Spinal cord (tissue), 10 donors: Measurements from ENCODE around the gene TTLL7. TPM values are rescaled to one million over a fixed set of nuclear protein-coding genes. Genes with fewer than 3 reads are reported as not detected.
A peak's percentile ranks its signal among the peaks of the same experiment; 100 is the strongest.

Experiments used
- DNase-seq, 6 donors: peaks; one replicate each; pipeline versions ENCODE4 v3.0.0 to v3.0.0-alpha.2; 2013 to 2015; ENCODE audit warnings: low spot score in 6 of 6, low read depth in 4 of 6
- H3K27ac ChIP-seq: one replicate; pipeline ENCODE4 v1.5.1; 2013; ENCODE audit warnings: low read depth, low read length, control low read depth
- H3K27me3 ChIP-seq: one replicate; pipeline ENCODE4 v1.6.1; 2013; ENCODE audit warnings: low read length; ENCODE audit not compliant: control insufficient read depth, insufficient read depth
- H3K36me3 ChIP-seq: one replicate; pipeline ENCODE4 v1.6.1; 2013; ENCODE audit warnings: low read length; ENCODE audit not compliant: control insufficient read depth, insufficient read depth
- H3K4me1 ChIP-seq: one replicate; pipeline ENCODE4 v1.6.1; 2013; ENCODE audit warnings: low read length; ENCODE audit not compliant: control insufficient read depth, insufficient read depth
- H3K4me3 ChIP-seq: one replicate; pipeline ENCODE4 v1.5.1; 2013; ENCODE audit warnings: low read depth, low read length, control low read depth
- H3K9me3 ChIP-seq: one replicate; pipeline ENCODE4 v1.6.1; 2013; ENCODE audit warnings: low read length; ENCODE audit not compliant: control insufficient read depth, insufficient read depth
- WGBS: methylation state at CpG from one replicate; pipeline ENCODE4 v1.1.5; 2013; ENCODE audit warnings: missing lambda C conversion rate; ENCODE audit not compliant: insufficient coverage; 5-methylcytosine and 5-hydroxymethylcytosine counted together
- polyA plus RNA-seq, 2 donors: library from polyadenylated mRNA; unstranded; fragments of 120-200 nt; gene quantifications; one replicate each; pipeline ENCODE4 v1.2.1, GENCODE V29; 2013; ENCODE audit not compliant: insufficient read length in 2 of 2
- total RNA-seq, 2 donors: library from RNA; depleted of rRNA in 1 of 2; stranded (reverse); fragments of 120-200 nt in 1 of 2; fragments of >200 nt in 1 of 2; gene quantifications; one replicate each; pipeline versions ENCODE4 v1.2.3 to v1.2.4, GENCODE V29; 2013 to 2014
- donor health status: healthy.

The TTLL7 gene
- total and polyA plus RNA-seq, 4 donors: 29.0 to 94.0 (median 38.1) TPM

- no peaks in the 10 kb centered on the region for H3K9me3 ChIP-seq
- H3K27me3 ChIP-seq: no peaks in the 10 kb centered on the region
- H3K4me1 ChIP-seq: no peaks in the 10 kb centered on the region
- H3K27ac ChIP-seq: no peak overlapping the region
- H3K36me3 ChIP-seq: no peaks in the 10 kb centered on the region
- no peak overlapping the region for H3K4me3 ChIP-seq
- DNase-seq: no peak
Observed at GRCh38 chr1:83909687-83910086, 89.2 kb downstream of the TTLL7 start.

DNA sequence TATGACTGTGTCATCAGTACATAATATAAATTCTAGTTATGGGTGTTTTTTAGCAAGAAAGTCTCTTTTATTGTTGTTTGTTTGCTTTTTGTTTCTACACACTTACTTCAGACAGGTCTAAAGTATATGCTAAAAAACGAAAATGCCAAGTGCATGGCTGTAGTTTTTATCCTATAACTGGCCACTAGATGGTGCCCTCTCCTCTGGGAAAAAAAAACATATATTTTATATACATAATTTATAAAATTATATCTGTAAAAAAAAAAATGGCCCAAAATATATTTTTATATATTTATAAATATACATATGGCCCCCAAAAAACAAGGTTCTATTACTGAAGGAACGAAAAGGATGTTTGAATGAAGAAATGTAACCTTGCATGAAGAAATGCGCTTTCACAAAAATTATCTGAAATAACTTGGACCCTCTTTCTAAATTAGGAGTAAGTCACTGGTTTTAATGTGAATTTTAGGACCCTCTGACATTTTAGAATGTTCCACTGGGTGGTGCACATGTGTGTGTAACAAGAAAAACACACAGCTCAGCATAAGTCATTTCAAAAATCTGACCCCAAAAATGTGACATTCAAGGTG is 93.5 kb downstream of the TTLL7 start:
- no CpG with 5 or more reads among the region's 3 CpGs for WGBS
- Histone ChIP-seq H3K36me3 (peaks cover 2% of the 10 kb centered on the region), H3K4me1 (no peaks in the 10 kb centered on the region), H3K27ac (no peak overlapping the region), H3K4me3 (no peak overlapping the region), H3K27me3 (no peaks in the 10 kb centered on the region), H3K9me3 (no peaks in the 10 kb centered on the region)
- DNase-seq: peak in 5 of 6 donors; percentile 2 to 78 (median 28)

DNA sequence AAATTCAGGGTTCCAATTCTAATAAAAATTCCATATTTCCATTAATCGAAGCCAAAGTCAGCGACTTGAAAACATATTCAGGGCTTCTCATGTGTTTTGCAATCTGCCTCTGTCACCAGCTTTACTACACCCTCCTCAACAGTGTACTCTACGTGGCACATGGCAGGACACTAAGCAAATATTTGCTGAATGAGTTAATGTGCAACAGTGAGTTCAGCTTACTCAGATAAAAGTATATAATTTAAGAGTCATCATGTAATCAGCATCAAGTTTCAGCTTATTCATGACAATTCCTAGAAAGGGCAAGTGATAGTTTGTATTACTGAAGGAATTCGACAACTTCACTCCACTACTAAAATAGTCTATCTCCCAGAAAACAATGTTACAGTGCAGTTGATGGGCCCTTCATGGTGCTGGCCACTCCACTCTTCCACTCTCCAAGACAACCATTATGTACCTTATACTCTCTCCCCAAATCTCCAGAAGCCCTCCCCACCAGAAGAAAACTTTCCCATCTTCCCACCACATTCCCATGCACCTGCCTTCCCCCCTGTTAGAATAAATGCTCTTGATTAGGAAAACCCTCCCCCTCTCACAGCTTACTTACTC is 97.3 kb downstream of the TTLL7 start:
- WGBS: 100% methylated on average over 1 of the region's 4 CpGs
- no peak overlapping the region for H3K4me3 ChIP-seq
- DNase-seq: no peak
- H3K36me3 ChIP-seq: peaks cover 2% of the 10 kb centered on the region
- no peaks in the 10 kb centered on the region for H3K9me3 ChIP-seq
- H3K27me3 ChIP-seq: no peaks in the 10 kb centered on the region
- no peaks in the 10 kb centered on the region for H3K4me1 ChIP-seq
- H3K27ac ChIP-seq: no peak overlapping the region

- H3K27me3 ChIP-seq: no peaks in the 10 kb centered on the region
- H3K4me1 ChIP-seq: no peaks in the 10 kb centered on the region
- WGBS: no CpG with 5 or more reads among the region's 3 CpGs
Observed at GRCh38 chr1:83900524-83900923, 98.4 kb downstream of the TTLL7 start.

GRCh38 chr1:83897516-83897915 is 101.4 kb downstream of the TTLL7 start:
- no peak for DNase-seq
- H3K4me3 ChIP-seq: no peak overlapping the region
- no peaks in the 10 kb centered on the region for H3K9me3 ChIP-seq
- no peaks in the 10 kb centered on the region for H3K4me1 ChIP-seq
- no peak overlapping the region for H3K27ac ChIP-seq
- no peaks in the 10 kb centered on the region for H3K36me3 ChIP-seq
- no peaks in the 10 kb centered on the region for H3K27me3 ChIP-seq
- whole genome bisulfite sequencing: 74% methylated on average over 2 of the region's 2 CpGs

More at GRCh38 chr1:83900524-83900923, 98.4 kb downstream of the TTLL7 start:
- no peak for DNase-seq
- H3K9me3 ChIP-seq: no peaks in the 10 kb centered on the region
- peaks cover 2% of the 10 kb centered on the region for H3K36me3 ChIP-seq
- H3K4me3 ChIP-seq: no peak overlapping the region
- H3K27ac ChIP-seq: no peak overlapping the region

- no peaks in the 10 kb centered on the region for H3K36me3 ChIP-seq
- H3K9me3 ChIP-seq: no peaks in the 10 kb centered on the region
- WGBS: no CpG with 5 or more reads among the region's 6 CpGs
- no peak overlapping the region for H3K4me3 ChIP-seq
- H3K27me3 ChIP-seq: no peaks in the 10 kb centered on the region
- no peak overlapping the region for H3K27ac ChIP-seq
- peak in 3 of 6 donors; percentile 4 to 75 (median 46) for DNase-seq
- H3K4me1 ChIP-seq: no peaks in the 10 kb centered on the region
Observed at GRCh38 chr1:83896299-83896698, 102.6 kb downstream of the TTLL7 start.

DNA sequence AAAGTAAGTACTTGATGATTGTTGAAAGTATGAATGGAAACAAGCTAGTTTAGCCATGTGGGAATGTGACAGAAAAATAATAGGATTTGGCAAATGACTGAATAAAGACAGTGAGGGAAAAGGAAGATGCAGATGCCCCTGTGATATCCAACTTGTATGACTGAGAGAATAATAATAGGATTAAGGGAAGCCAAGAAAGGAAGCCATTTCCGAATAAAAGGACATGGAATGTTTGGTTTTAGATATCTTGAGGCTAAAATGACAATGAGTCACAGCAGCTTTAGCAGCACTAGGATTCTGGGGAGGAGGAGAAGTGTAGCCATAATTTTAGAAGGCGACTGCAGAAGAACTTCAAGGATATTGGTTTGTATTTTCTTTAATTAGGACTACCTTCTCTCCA is 109.2 kb downstream of the TTLL7 start:
- H3K36me3 ChIP-seq: no peaks in the 10 kb centered on the region
- no peak overlapping the region for H3K27ac ChIP-seq
- no peak for DNase-seq
- H3K9me3 ChIP-seq: no peaks in the 10 kb centered on the region
- no peaks in the 10 kb centered on the region for H3K4me1 ChIP-seq
- 100% methylated on average over 1 of the region's 2 CpGs for whole genome bisulfite sequencing
- H3K27me3 ChIP-seq: no peaks in the 10 kb centered on the region
- H3K4me3 ChIP-seq: no peak overlapping the region

GRCh38 chr1:83887483-83887882 is 111.4 kb downstream of the TTLL7 start:
- Histone ChIP-seq H3K4me3 (no peak overlapping the region), H3K4me1 (no peaks in the 10 kb centered on the region), H3K27me3 (no peaks in the 10 kb centered on the region), H3K36me3 (peaks cover 3% of the 10 kb centered on the region), H3K27ac (no peak overlapping the region), H3K9me3 (no peaks in the 10 kb centered on the region)
- DNase-seq: no peak
- WGBS: no CpG with 5 or more reads among the region's 3 CpGs

DNA sequence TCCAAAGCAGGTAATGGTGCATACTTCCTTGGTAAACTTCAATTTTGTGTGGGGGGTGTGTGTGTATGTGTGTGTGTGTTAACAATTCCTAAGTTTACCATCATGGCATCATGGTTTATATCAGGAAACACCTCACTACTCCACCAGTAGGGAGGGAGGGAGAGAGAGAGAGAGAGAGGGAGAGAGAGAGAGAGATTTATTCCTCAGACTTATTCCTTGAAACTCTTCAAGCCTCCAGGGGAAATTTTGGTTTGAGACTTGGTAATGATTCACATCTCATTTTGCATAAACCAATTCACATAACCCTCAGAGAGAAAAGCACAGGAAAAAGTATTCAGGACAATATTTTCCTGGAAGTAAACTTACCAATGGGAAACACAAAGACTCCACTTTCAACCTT is 115.0 kb downstream of the TTLL7 start:
- DNase-seq: no peak
- Histone ChIP-seq H3K9me3 (no peaks in the 10 kb centered on the region), H3K4me1 (no peaks in the 10 kb centered on the region), H3K4me3 (no peak overlapping the region), H3K36me3 (peaks cover 3% of the 10 kb centered on the region), H3K27me3 (no peaks in the 10 kb centered on the region), H3K27ac (no peak overlapping the region)

DNA sequence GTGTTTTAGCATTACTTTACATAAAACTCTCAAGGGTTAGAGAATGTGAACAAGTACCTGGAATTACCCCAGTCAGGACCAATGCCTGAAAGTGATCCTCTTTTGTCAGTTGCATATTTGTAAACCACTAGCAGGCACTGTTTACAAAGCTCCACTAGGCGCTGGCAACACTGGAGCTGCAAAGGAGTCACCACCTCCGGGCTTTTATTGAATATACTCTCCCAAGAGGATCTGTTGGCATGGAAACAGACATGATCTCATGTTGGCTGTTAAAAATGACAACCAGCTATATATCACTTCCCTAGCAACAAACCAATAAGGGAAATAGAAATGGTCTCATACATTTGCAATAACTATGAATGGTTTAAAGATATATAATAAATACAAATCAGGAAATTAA is 116.0 kb downstream of the TTLL7 start:
- Histone ChIP-seq H3K27ac (no peak overlapping the region), H3K4me3 (no peak overlapping the region), H3K4me1 (no peaks in the 10 kb centered on the region), H3K36me3 (peaks cover 3% of the 10 kb centered on the region), H3K27me3 (no peaks in the 10 kb centered on the region), H3K9me3 (no peaks in the 10 kb centered on the region)
- DNase-seq: peak in 1 of 6 donors; percentile 46
- no CpG with 5 or more reads among the region's 2 CpGs for whole genome bisulfite sequencing
